ENCODE data around the gene USP43. TPM values are rescaled to one million over a fixed set of nuclear protein-coding genes. Genes with fewer than 3 reads are reported as not detected.

USP43 gene
- polyA plus RNA-seq, 1 donor (not counting 4 experiments of a cell fraction or from before 2014, with no cell fraction given): 2.2 TPM

GRCh38 chr17:9611557-9611956 lies 33.8 kb upstream of the USP43 start:
- H2AFZ ChIP-seq (ENCODE audit: control insufficient read depth, low read length): no peak overlapping the region
- no peak overlapping the region for H3K4me2 ChIP-seq (ENCODE audit: control insufficient read depth, extremely low read depth, insufficient read depth, low read depth, low read length)
- no peak for FAIRE-seq
- TF ChIP-seq CTCF (optimal IDR thresholded peaks at IDR 0.05 in 1 of 3, IDR thresholded peaks at IDR 0.05 in 1 of 3, conservative IDR thresholded peaks at IDR 0.05 in 1 of 3; ENCODE audit: extremely low read depth in 1 of 3, insufficient read depth in 2 of 3, low read length in 3 of 3) (no peak), EZH2 (IDR thresholded peaks at IDR 0.05; ENCODE audit: low read length) (no peak)
- DNase-seq (ENCODE audit: low read depth, low spot score): no peak
- dilution Hi-C loops (cut with MboI; ENCODE audit: extremely low pct_ligation_motif_present, low sequenced_read_pairs): no loop called here
- no peak overlapping the region for H3K27ac ChIP-seq (ENCODE audit: control insufficient read depth, insufficient read depth, low read length)
- H3K9me1 ChIP-seq (ENCODE audit: control insufficient read depth, extremely low read depth, insufficient read depth, low read length): no peaks in the 10 kb centered on the region
- no peaks in the 10 kb centered on the region for H3K36me3 ChIP-seq (ENCODE audit: control insufficient read depth in 2 of 2, extremely low read depth in 1 of 2, insufficient read depth in 2 of 2, low read length in 2 of 2)
- no peaks in the 10 kb centered on the region for H3K4me1 ChIP-seq (ENCODE audit: control insufficient read depth, extremely low read depth, insufficient read depth, low read length)
- H3K79me2 ChIP-seq (ENCODE audit: control insufficient read depth, insufficient read depth, low read length): no peaks in the 10 kb centered on the region
- H3K27me3 ChIP-seq (ENCODE audit: control insufficient read depth, extremely low read depth, insufficient read depth, low read length): no peaks in the 10 kb centered on the region
- no peaks in the 10 kb centered on the region for H3K9me3 ChIP-seq (ENCODE audit: control insufficient read depth, low read depth, low read length)
- no peaks in the 10 kb centered on the region for H4K20me1 ChIP-seq (ENCODE audit: control insufficient read depth, extremely low read depth, insufficient read depth, low read length)
- no peak overlapping the region for H3K4me3 ChIP-seq (ENCODE audit: control insufficient read depth in 2 of 3, extremely low read depth in 1 of 3, insufficient read depth in 2 of 3, low read depth in 1 of 3, low read length in 3 of 3)
- H3K9ac ChIP-seq (ENCODE audit: control insufficient read depth, extremely low read depth, insufficient read depth, low read length): no peak overlapping the region

GRCh38 chr17:9612006-9612405 lies 33.3 kb upstream of the USP43 start:
- no peak overlapping the region for H3K9ac ChIP-seq (ENCODE audit: control insufficient read depth, extremely low read depth, insufficient read depth, low read length)
- no peak overlapping the region for H3K27ac ChIP-seq (ENCODE audit: control insufficient read depth, insufficient read depth, low read length)
- H3K9me1 ChIP-seq (ENCODE audit: control insufficient read depth, extremely low read depth, insufficient read depth, low read length): no peaks in the 10 kb centered on the region
- dilution Hi-C loops (cut with MboI; ENCODE audit: extremely low pct_ligation_motif_present, low sequenced_read_pairs): no loop called here
- no peak for FAIRE-seq
- H3K4me3 ChIP-seq (ENCODE audit: control insufficient read depth in 2 of 3, extremely low read depth in 1 of 3, insufficient read depth in 2 of 3, low read depth in 1 of 3, low read length in 3 of 3): no peak overlapping the region
- no peaks in the 10 kb centered on the region for H3K79me2 ChIP-seq (ENCODE audit: control insufficient read depth, insufficient read depth, low read length)
- no peaks in the 10 kb centered on the region for H3K27me3 ChIP-seq (ENCODE audit: control insufficient read depth, extremely low read depth, insufficient read depth, low read length)
- no peak for TF ChIP-seq EZH2 (IDR thresholded peaks at IDR 0.05; ENCODE audit: low read length)
- TF ChIP-seq CTCF (optimal IDR thresholded peaks at IDR 0.05 in 1 of 3, IDR thresholded peaks at IDR 0.05 in 1 of 3, conservative IDR thresholded peaks at IDR 0.05 in 1 of 3; ENCODE audit: extremely low read depth in 1 of 3, insufficient read depth in 2 of 3, low read length in 3 of 3): no peak
- no peak overlapping the region for H2AFZ ChIP-seq (ENCODE audit: control insufficient read depth, low read length)
- no peaks in the 10 kb centered on the region for H3K9me3 ChIP-seq (ENCODE audit: control insufficient read depth, low read depth, low read length)
- no peaks in the 10 kb centered on the region for H3K36me3 ChIP-seq (ENCODE audit: control insufficient read depth in 2 of 2, extremely low read depth in 1 of 2, insufficient read depth in 2 of 2, low read length in 2 of 2)
- H3K4me1 ChIP-seq (ENCODE audit: control insufficient read depth, extremely low read depth, insufficient read depth, low read length): no peaks in the 10 kb centered on the region
- H4K20me1 ChIP-seq (ENCODE audit: control insufficient read depth, extremely low read depth, insufficient read depth, low read length): no peaks in the 10 kb centered on the region
- no peak overlapping the region for H3K4me2 ChIP-seq (ENCODE audit: control insufficient read depth, extremely low read depth, insufficient read depth, low read depth, low read length)
- DNase-seq (ENCODE audit: low read depth, low spot score): no peak

Data from keratinocyte (primary cell).